DND-41 (cell line): ENCODE data around the gene CRYM.

Experiments
- EZH2 ChIP-seq: IDR thresholded peaks from 3 replicates; pipeline ENCODE4 v1.6.1; 2012; ENCODE audit warnings: borderline replicate concordance, low read depth, mild to moderate bottlenecking, moderate library complexity, low read length, inconsistent platforms; ENCODE audit not compliant: severe bottlenecking
- TF ChIP-seq, protein P1 (sequence below): IDR thresholded peaks from 2 replicates; pipeline ENCODE4 v1.5.1; 2012; ENCODE audit warnings: borderline replicate concordance, low read length, moderate library complexity, mild to moderate bottlenecking; ENCODE audit not compliant: poor library complexity, severe bottlenecking; ENCODE audit errors: extremely low read depth

DNA sequence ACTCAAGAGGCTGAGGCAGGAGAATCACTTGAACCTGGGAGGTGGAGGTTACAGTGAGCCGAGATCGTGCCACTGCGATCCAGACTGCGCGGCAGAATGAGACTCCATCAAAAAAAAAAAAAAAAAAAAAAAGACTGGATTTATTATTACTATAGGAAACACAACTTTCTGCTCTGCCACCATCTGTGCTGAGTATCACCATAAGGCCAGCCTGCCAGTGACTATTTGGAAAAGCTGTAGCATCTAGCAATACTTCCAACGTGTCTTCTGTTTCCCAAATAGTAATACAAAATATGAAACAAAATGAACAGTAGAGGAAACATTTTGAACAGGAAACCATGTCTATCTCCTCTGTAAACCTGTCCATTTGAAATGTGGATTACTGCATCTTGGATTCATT is 43.6 kb upstream of the CRYM start:
- TF ChIP-seq, protein P1, sequence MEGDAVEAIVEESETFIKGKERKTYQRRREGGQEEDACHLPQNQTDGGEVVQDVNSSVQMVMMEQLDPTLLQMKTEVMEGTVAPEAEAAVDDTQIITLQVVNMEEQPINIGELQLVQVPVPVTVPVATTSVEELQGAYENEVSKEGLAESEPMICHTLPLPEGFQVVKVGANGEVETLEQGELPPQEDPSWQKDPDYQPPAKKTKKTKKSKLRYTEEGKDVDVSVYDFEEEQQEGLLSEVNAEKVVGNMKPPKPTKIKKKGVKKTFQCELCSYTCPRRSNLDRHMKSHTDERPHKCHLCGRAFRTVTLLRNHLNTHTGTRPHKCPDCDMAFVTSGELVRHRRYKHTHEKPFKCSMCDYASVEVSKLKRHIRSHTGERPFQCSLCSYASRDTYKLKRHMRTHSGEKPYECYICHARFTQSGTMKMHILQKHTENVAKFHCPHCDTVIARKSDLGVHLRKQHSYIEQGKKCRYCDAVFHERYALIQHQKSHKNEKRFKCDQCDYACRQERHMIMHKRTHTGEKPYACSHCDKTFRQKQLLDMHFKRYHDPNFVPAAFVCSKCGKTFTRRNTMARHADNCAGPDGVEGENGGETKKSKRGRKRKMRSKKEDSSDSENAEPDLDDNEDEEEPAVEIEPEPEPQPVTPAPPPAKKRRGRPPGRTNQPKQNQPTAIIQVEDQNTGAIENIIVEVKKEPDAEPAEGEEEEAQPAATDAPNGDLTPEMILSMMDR, result no peak
- no peak for TF ChIP-seq EZH2
